ENCODE data around the gene IKBKG. TPM values are rescaled to one million over a fixed set of nuclear protein-coding genes. Genes with fewer than 3 reads are reported as not detected.

IKBKG gene
- total and polyA plus RNA-seq, 2 of the 13 experiments (the other 11 are each of a cell fraction or from before 2014, with no cell fraction given), result 30.6 to 44.3 TPM

DNA sequence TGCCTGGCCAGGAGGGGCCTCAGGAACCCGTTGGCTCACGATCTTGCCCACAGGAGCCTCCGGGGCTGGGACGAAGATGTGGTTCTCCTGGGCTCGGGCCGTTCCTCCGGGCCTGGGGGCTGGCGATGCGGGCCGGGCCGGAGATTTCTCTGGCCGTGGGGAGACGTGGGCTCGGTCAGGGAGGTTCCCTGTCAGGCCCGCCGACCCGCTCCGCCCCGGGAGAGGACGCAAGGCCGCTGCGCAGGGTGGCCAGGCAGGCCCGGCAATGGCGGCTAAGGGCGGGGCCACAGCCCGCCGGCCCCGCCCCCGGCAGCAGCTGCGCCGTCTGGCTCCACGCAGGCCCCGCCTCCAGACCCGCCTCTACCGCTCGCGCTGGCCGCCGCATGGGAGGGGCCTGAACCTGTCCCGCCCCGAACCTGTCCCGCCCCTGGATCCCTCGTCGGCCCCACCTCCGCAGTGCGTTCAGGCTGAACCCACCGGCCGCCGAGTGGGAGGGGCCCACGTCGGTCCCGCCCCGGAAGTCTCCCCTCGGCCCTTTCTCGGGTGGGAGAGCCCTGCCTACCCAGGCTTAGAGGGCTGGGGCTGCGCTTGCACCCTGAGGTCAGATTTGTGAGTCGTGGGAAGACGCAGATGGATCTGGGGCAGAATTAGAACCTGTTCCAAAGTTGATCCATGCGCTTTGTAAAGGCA, 31.3 kb upstream of the IKBKG start, which contains the start of gene FAM3A (continued):
- no peak for TF ChIP-seq PRMT3 (CRISPR knock-in tag; IDR thresholded peaks at IDR 0.05; ENCODE audit: borderline replicate concordance, low read depth)
- peak; percentile 47; the same call in 1 of the 2 replicates for TF ChIP-seq ZHX1 (CRISPR knock-in tag; IDR thresholded peaks at IDR 0.05; ENCODE audit: low read depth)
- peak; percentile 78 for TF ChIP-seq POLR2G (IDR thresholded peaks at IDR 0.05; ENCODE audit: low read depth, low read length)
- TF ChIP-seq ZNF557 (CRISPR knock-in tag; IDR thresholded peaks at IDR 0.05), result no peak
- TF ChIP-seq ZNF597 (CRISPR knock-in tag; IDR thresholded peaks at IDR 0.05), result no peak
- TF ChIP-seq ZNF839 (CRISPR knock-in tag; IDR thresholded peaks at IDR 0.05; ENCODE audit: borderline replicate concordance), result no peak
- no peak for TF ChIP-seq ZNF138 (CRISPR knock-in tag; IDR thresholded peaks at IDR 0.05; ENCODE audit: low read depth)
- peak; percentile 45; the same call in 1 of the 2 replicates for TF ChIP-seq ETV5 (CRISPR knock-in tag; IDR thresholded peaks at IDR 0.05; ENCODE audit: borderline replicate concordance)
- TF ChIP-seq PHF8 (CRISPR knock-in tag; IDR thresholded peaks at IDR 0.05), result peak; percentile 77
- TF ChIP-seq MED8 (CRISPR knock-in tag; IDR thresholded peaks at IDR 0.05; ENCODE audit: insufficient replicate concordance), result no peak
- TF ChIP-seq, protein P1, sequence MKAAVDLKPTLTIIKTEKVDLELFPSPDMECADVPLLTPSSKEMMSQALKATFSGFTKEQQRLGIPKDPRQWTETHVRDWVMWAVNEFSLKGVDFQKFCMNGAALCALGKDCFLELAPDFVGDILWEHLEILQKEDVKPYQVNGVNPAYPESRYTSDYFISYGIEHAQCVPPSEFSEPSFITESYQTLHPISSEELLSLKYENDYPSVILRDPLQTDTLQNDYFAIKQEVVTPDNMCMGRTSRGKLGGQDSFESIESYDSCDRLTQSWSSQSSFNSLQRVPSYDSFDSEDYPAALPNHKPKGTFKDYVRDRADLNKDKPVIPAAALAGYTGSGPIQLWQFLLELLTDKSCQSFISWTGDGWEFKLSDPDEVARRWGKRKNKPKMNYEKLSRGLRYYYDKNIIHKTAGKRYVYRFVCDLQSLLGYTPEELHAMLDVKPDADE (CRISPR knock-in tag; IDR thresholded peaks at IDR 0.05), result no peak
- peak; percentile 48; the same call in 1 of the 2 replicates for TF ChIP-seq TAF1 (CRISPR knock-in tag; IDR thresholded peaks at IDR 0.05)
- TF ChIP-seq NBN (conservative IDR thresholded peaks at IDR 0.05), result no peak
